Spleen (tissue), 7 donors: ENCODE measurements around the gene KDM2A.

Experiments used
- POLR2A ChIP-seq, 3 donors: fragments of 450-650 bp; IDR thresholded peaks; one replicate each; pipeline ENCODE4 v1.5.1; 2017; ENCODE audit warnings: antibody characterized with exemption in 3 of 3, mild to moderate bottlenecking in 1 of 3
- POLR2AphosphoS5 ChIP-seq, 3 donors: sonication (generic); formaldehyde crosslinking; IDR thresholded peaks; one replicate each; pipeline ENCODE4 v1.5.1; 2017; ENCODE audit warnings: antibody characterized with exemption in 3 of 3
- TF ChIP-seq, protein P1 (sequence below), 11 experiments: fragments of 200-600 bp in 7 of 11; fragments of 450-650 bp in 4 of 11; sonication (generic) in 4 of 11; IDR thresholded peaks in 8 of 11; conservative IDR thresholded peaks in 3 of 11; 1 replicate in 7 of 11; 2 replicates in 4 of 11; pipeline versions ENCODE4 v1.4.0 to v1.8.0; 2016 to 2021; ENCODE audit warnings: antibody characterized with exemption in 11 of 11, inconsistent platforms in 4 of 11, mild to moderate bottlenecking in 1 of 11
- donor health status: DM: no; HTN: no; CAD: no; lungs with moderate emphysema.
- donor health status: DM: no; HTN: no; CAD: no.
- donor health status: DM: no; HTN: no; CAD: no.

DNA sequence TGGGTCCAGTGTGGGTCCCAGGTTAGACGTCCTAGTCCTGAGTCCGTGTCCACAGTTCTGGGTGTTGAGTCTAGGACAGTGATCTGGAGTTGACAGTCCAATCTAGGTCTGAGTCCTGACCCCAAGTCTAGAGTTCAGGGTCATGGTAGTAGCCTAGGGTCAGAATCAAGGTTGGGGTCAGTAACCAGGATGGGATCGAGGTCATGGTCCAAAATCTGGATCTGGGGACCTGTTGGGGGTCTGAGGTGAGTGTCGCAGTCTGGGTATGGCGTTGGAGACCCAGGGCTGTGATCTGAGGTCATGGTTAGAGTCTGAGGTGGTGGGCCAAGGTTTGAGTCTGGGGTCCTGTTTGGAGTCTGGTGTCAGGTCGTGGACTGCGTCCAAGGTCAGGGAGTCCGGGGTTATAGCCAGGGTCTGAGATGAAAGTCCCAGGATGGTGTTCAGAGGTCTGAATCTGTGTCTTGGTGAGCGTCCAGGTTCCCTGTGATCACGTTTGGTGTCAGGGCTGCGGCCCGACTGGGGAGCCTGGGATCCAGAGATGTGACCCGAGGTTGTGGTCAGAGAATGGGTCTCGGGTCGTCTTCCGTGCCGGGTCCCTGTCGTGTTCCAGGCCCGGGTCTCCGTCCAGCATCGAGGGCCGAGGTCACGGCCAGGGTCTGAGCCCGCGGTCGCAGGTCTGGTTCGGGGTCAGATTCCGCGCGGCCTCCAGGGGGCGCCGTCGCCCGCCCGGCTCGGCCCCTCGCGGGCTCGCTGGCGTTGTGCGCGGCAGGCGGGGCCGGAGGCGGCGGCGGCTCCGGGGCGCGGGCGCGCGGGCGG, 146.8 kb downstream of the KDM2A start:
- TF ChIP-seq, protein P1, sequence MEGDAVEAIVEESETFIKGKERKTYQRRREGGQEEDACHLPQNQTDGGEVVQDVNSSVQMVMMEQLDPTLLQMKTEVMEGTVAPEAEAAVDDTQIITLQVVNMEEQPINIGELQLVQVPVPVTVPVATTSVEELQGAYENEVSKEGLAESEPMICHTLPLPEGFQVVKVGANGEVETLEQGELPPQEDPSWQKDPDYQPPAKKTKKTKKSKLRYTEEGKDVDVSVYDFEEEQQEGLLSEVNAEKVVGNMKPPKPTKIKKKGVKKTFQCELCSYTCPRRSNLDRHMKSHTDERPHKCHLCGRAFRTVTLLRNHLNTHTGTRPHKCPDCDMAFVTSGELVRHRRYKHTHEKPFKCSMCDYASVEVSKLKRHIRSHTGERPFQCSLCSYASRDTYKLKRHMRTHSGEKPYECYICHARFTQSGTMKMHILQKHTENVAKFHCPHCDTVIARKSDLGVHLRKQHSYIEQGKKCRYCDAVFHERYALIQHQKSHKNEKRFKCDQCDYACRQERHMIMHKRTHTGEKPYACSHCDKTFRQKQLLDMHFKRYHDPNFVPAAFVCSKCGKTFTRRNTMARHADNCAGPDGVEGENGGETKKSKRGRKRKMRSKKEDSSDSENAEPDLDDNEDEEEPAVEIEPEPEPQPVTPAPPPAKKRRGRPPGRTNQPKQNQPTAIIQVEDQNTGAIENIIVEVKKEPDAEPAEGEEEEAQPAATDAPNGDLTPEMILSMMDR (IDR thresholded peaks at IDR 0.05 in 8 of 11, conservative IDR thresholded peaks at IDR 0.05 in 3 of 11), result peak; percentile 77 to 88 (median 81)
- TF ChIP-seq POLR2A (IDR thresholded peaks at IDR 0.05), result no peak
- peak; percentile 46 to 78 (median 69) for TF ChIP-seq POLR2AphosphoS5 (IDR thresholded peaks at IDR 0.05)
